IPS-NIHi11 (cell line): ENCODE results near the gene SLC6A2.

Experiments
- DNase-seq: peaks from one replicate; pipeline ENCODE4 v3.0.0; 2012; ENCODE audit warnings: mixed read lengths, low spot score

SLC6A2 gene

GRCh38 chr16:55672471-55672870 is 16.7 kb downstream of the SLC6A2 start:
- DNase-seq, result no peak

GRCh38 chr16:55678161-55678821 is 22.5 kb downstream of the SLC6A2 start:
- no peak for DNase-seq

- DNase-seq, result no peak
These were observed 26.3 kb downstream of the SLC6A2 start for GRCh38 chr16:55682086-55682485.

- no peak for DNase-seq
These were observed 30.2 kb downstream of the SLC6A2 start for GRCh38 chr16:55685973-55686372.

- no peak for DNase-seq
These were observed 30.9 kb downstream of the SLC6A2 start for GRCh38 chr16:55686671-55687070.

DNA sequence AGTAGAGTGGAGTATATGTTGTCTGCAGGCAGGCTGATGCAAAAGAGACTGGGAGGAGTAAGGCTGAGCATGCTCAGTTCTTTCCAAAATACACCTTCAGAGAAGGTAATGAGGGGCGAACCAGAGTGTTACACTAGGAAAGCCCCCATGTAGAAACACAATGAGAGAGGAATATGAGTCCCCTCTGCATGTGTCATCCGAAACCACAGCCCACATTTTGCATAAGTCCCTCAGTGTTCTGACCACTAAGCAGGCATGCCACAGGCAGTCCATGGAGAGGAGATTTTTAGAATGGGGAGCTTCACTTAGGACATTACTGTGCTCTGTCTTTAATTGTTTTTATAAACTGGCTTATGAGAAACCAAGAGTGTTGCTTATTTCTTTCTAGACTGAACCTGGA is 32.0 kb downstream of the SLC6A2 start:
- no peak for DNase-seq

- no peak for DNase-seq
These were observed 35.1 kb downstream of the SLC6A2 start for GRCh38 chr16:55690841-55691240.

DNA sequence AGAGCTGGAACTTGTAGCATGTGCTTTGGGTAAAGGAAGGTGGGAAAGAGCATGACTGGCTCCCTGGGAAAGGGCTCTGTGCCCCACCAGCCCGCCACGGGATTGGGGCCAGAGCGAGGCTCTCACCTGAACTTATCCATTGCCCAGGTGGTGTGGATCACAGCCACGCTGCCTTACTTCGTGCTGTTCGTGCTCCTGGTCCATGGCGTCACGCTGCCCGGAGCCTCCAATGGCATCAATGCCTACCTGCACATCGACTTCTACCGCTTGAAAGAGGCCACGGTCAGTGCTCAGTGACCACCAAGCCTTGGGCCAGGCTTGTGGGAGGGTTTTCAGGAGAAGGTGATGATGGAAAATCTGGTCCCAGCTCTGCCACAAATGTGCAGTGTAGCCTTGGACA is 36.0 kb downstream of the SLC6A2 start:
- no peak for DNase-seq

DNA sequence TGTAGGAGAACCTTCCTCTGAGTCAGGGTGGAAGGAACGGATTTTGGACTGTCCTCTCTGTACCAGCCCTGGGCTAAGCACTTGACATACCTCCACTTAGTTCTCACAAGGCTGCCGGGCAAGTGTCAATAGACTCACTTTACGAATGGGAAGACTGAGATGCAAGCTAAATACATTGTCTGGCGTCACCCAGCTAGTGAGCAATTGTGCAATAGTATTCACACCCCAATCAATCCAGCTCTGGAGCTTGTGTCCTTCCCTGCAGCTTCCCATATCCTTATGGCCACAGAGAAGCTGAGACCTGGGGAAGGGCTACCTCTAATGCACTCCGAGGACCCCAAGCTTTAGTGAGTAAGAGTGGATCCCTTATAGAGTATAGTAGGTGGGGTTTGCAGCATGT is 39.8 kb downstream of the SLC6A2 start:
- DNase-seq, result no peak

GRCh38 chr16:55697867-55698266 is 42.1 kb downstream of the SLC6A2 start:
- no peak for DNase-seq

DNA sequence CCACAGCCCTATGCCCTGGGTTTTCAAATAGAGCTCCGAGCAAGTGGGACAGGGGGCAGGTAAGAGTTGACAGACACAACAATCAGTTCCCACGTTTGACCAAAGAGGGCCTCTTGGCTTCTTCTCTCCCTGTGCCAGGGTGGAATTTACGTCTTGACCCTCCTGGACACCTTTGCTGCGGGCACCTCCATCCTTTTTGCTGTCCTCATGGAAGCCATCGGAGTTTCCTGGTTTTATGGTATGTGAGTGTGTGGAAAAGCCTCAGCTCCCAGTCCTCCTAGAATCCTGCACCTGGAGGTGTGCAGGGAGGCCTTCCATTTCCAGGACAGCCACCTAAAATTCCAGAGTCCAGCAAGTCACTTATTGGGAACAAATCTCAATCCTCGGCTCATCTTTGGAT is 42.5 kb downstream of the SLC6A2 start:
- no peak for DNase-seq

DNA sequence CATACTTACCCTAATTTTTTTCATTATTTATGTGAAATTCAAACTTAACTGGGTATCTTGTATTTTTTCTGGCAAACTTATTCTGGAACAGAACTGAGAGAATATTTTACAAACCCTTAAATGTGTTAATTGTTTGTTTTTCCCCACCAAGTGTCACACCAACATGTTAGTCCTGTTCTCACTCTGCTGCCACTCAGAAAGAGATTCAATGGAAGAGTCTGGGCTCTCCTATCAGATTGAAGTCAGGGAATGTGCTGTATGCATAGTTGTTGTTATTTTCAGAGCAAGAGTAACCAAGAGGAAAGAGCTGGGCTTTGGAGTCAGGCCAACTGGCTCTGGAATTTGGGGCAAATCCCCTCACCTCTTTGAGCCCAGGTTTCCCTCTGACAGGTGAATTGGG is 43.2 kb downstream of the SLC6A2 start:
- no peak for DNase-seq

GRCh38 chr16:55699616-55700015 is 43.8 kb downstream of the SLC6A2 start:
- DNase-seq, result no peak

DNA sequence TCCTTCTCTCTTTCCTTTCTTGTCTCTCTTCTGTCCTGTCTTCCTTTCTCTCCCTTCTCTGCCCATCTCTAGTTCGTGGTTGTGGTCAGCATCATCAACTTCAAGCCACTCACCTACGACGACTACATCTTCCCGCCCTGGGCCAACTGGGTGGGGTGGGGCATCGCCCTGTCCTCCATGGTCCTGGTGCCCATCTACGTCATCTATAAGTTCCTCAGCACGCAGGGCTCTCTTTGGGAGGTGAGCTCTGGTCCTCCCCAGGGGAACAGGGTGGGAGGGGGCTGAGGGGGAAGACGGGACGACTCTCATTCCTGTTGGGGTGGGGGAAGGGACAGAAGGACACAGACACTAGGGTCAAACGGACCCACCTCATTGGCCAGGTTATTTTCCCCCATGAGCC is 44.3 kb downstream of the SLC6A2 start:
- no peak for DNase-seq

DNA sequence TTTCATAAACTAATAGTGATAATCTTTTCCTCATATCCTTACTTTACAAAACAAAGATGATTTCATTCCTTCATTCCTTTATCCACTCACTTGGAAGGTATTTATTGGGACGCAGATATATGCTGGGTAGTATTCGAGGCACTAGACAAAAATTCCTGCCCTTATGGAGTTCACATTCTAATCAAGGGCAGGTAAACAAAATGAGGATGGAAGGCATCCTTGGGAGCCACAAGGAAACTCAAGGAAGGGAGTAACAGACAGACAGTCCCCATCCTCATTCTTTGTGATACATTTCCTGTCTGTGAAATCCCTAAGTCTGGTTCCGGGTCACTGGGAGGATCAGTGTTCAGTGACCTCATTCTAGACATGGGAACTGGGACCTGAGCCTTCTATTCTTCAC is 45.2 kb downstream of the SLC6A2 start:
- DNase-seq, result no peak

DNA sequence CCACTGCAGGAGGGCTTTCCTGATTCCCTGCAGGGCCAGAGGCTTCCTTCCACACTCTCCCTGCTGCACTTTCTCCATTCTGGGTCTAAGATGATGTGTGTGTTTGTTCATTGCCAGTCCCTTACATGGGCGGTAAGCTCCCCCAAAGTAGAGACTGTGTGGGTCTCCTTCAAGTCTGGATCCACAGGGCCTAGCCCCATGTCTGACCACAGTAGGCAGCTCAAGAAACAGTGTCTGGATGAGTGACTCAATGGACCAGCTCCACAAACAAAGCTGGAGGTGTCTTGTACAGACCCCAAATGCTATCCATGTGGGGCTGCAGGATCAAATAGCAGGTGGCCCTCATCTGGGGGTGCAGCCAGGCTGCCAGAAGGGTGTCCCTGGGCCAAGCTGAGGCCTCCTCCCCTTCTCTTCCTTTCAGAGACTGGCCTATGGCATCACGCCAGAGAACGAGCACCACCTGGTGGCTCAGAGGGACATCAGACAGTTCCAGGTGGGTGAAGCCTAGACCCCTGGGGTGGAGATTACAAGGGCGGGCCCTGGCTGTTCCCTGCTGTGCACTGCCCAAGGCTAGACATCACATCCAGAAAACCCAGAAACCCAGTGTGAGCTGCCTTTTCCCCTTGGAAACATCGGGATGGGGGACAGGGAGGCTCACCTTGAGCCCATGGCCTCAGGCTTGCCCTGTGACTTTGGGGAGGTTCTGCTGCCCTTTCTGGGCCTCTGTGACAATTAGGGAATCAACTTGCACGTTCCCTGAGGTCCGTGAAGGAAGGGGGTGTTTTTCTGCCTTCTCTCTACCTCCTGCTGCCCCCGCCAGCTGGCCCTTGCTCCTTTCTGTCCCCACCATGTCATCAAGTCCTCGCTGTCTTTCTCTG is 45.9 kb downstream of the SLC6A2 start:
- DNase-seq, result peak; percentile 63

GRCh38 chr16:55703003-55704001 is 47.5 kb downstream of the SLC6A2 start:
- peak; percentile 69 for DNase-seq

- no peak for DNase-seq
These were observed 51.1 kb downstream of the SLC6A2 start for GRCh38 chr16:55706739-55707384.

DNA sequence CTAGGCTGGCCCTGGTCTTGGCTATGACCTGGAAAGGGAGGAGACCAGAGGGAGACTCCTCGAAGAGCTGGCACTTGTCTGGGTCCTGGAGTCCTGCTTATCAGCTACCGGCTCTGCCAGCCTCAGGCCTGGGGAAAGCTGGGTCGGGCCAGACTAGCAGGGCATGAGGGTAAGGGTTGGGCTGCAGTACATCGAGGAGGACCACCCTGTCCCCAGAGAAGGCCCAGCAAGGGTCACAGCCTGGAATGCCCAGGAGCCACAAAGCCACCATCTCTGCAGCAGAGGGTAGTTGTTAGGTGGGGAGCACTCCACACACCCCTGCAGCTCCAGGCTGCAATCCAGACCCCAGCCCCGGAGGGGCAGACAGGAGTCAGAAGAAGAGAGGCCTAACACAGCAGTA is 54.0 kb downstream of the SLC6A2 start:
- DNase-seq, result no peak

GRCh38 chr16:55710466-55710865 is 54.7 kb downstream of the SLC6A2 start:
- peak; percentile 69 for DNase-seq

- peak; percentile 73 for DNase-seq
These were observed 56.4 kb downstream of the SLC6A2 start for GRCh38 chr16:55711959-55712876.
